GM18502 (cell line): ENCODE measurements around the gene MICB.

Experiments
- ATAC-seq: cut with Tn5 transposase; IDR thresholded peaks from one replicate; pipeline ENCODE4 v1.9.1; 2021; ENCODE audit warnings: mild to moderate bottlenecking; ENCODE audit not compliant: unreplicated experiment, poor library complexity

The MICB gene

GRCh38 chr6:31559606-31559957 is 61.6 kb downstream of the MICB start:
- no peak for ATAC-seq

DNA sequence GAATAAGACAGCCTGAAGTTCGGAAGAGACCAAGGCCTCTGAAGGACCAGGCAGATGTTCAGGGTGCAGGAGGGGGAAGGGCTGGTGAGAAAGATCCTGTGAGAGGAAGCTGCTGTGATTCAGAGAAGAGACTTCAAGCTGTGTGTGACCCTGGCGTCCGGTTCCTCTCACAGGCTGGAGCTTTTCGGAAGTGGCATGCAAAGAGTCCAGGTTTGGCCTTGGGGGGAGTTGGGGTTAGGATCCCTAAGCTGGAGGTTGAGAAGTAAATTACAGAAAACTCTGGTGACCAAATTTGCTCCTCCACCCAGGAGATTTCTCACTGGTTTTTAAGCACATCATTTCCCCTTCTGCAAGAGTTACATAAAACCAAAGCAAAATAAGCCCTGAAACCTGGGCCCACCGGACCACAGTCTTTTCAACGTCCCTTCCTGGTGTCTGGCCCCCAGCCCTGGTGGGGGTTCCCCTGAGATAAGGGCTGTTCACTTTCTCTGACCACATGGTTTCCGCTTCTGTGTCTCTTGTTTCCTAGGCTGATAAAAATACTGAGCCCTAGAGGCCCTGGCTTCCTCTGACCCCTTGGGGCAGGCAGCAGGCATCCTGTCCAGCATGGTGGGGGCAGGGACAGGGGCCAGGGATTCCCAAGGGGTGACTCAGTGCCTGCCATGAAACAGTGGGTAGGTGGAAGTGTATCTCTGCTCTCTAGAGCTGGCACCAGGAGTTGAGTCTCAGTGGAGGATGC is 62.2 kb downstream of the MICB start:
- peak; percentile 62 for ATAC-seq

DNA sequence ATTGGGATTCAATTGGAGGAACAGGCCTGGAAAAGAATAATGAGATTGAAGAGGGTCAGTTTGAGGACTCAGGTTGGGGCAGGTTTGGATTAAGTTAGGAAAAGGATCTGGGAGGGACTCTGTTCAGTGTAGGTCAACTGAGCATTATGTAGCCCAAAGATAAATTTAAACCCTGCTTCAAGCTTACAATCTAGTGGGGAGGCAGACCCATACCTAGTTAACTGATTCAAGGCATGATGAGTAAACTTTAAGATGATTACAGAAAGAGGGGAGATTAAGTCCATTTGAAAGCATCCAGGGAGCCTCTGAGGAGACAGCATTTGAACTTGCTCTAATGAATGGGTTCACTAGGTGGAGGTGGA is 62.7 kb downstream of the MICB start:
- no peak for ATAC-seq
